ENCODE data around the gene ECEL1.
"Not testable (repeated sequence)": the region's sequence is repeated elsewhere in the genome, so short reads cannot be mapped to it uniquely, and the experiment has no call there.

Gene ECEL1, protein sequence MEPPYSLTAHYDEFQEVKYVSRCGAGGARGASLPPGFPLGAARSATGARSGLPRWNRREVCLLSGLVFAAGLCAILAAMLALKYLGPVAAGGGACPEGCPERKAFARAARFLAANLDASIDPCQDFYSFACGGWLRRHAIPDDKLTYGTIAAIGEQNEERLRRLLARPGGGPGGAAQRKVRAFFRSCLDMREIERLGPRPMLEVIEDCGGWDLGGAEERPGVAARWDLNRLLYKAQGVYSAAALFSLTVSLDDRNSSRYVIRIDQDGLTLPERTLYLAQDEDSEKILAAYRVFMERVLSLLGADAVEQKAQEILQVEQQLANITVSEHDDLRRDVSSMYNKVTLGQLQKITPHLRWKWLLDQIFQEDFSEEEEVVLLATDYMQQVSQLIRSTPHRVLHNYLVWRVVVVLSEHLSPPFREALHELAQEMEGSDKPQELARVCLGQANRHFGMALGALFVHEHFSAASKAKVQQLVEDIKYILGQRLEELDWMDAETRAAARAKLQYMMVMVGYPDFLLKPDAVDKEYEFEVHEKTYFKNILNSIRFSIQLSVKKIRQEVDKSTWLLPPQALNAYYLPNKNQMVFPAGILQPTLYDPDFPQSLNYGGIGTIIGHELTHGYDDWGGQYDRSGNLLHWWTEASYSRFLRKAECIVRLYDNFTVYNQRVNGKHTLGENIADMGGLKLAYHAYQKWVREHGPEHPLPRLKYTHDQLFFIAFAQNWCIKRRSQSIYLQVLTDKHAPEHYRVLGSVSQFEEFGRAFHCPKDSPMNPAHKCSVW

DNA sequence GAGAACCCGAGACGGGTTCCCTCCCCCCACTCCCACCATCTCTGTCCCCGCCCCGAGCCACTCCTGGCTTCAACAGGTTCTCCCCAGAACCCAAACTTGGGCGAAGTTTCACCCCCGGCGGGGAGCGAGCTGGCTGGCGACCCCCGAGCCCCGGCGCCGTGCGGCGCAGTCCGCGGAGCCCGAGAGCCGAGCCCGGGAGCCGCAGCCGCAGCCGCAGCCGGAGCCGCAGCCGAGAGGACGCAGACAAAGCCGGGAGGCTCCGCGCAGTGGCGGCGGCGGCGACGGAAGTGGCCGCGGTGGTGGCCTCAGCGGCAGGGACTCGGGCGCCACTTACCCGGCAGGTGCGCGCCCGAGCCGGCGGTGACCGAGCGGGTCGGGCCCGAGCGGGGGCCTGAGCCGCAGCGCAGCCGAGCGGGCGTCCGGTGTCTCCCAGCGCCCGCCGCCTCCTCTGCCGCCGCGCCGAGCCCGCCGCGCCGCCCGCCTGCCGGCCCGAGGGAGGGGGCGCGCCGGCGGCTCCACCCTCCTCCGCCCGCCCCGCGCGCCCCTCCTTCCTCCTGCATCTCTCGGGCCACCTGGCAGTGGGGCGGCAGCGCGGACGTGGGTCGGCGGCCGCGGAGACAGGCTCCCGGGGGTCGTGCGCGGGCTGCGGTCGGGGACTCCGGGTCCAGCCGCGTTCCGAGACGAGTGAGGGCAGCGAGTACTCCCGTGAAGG lies at the start of gene ECEL1:
Gene ECEL1, minus strand, starts transcription at position 450 of the 712 bp plus-strand sequence. CDS start 1,181 bp downstream, outside the sequence.
- Mint-ChIP-seq H3K4me1 (peaks cover 9% of the 10 kb centered on the region), H3K27ac (no peak within 1 kb of the TSS), H3K4me3 (peak within 1 kb of the TSS; percentile 11)

DNA sequence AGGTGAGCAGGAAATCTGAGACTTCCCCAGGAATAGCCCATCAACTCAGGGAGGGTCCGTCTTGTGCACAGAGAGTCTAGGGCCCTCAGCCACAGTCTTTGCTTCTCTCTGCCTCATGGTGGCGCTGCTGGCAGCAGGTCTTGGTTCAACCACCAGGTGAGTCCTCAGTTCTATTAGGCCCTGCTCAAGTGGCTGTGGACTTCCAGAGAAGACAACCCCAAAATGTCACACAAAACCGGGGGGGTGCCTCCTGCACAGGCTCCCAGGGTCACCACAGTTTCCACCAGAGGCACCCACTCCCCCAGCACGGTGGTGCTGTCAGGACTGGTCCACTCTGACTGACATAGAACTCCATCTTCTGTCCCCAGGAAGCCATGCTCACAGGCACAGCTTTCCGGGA lies 49.4 kb upstream of the ECEL1 start:
- Mint-ChIP-seq H3K27ac (no peak overlapping the region), H3K4me3 (no peak overlapping the region), H3K9me3 (no peaks in the 10 kb centered on the region), H3K36me3 (no peaks in the 10 kb centered on the region), H3K27me3 (peaks cover 5% of the 10 kb centered on the region), H3K4me1 (peaks cover 6% of the 10 kb centered on the region)

More for the DNA sequence above, at the start of gene ECEL1:
- Mint-ChIP-seq H3K36me3 (no peaks in the 10 kb centered on the region), H3K9me3 (no peaks in the 10 kb centered on the region), H3K27me3 (peaks cover 21% of the 10 kb centered on the region)

DNA sequence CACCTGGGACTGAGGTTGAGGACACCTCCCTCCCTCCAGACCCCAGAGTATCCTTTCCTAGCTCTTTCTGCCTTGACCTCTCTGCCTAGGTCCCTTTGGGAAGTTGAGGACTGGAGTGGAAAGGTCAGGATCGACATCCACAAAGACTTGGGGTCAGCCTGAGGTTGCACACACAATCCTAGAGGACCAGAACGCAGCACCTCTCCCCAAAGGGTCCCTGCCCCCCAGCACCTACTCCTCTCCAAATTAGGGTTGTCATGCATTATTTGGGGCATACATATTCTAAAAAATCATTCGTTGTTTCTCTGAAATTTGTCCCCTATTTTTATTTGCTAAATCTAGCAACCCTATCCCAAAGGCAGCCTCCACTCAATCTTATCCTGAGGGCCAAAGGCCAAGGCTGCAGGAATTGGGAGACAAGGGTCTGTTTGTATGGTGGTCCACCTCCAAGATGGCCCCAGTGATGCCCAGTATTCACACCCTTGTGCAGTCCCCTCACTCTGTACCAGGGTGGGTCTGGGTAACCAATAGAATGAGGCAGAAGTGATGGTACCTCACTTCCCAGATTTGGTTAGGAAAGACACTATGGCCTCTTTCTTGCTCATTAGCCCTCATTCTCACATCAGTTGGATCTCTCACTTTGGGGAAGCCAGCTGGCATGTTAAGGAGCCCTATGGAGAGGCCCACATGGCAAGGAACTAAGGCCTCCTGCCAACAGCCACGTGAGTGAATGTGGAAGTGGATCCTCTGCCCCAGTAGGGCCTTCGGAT lies 48.3 kb upstream of the ECEL1 start:
- Mint-ChIP-seq H3K4me1 (peaks cover 5% of the 10 kb centered on the region), H3K27me3 (peaks cover 5% of the 10 kb centered on the region), H3K4me3 (no peak overlapping the region), H3K9me3 (no peaks in the 10 kb centered on the region), H3K27ac (no peak overlapping the region), H3K36me3 (no peaks in the 10 kb centered on the region)

DNA sequence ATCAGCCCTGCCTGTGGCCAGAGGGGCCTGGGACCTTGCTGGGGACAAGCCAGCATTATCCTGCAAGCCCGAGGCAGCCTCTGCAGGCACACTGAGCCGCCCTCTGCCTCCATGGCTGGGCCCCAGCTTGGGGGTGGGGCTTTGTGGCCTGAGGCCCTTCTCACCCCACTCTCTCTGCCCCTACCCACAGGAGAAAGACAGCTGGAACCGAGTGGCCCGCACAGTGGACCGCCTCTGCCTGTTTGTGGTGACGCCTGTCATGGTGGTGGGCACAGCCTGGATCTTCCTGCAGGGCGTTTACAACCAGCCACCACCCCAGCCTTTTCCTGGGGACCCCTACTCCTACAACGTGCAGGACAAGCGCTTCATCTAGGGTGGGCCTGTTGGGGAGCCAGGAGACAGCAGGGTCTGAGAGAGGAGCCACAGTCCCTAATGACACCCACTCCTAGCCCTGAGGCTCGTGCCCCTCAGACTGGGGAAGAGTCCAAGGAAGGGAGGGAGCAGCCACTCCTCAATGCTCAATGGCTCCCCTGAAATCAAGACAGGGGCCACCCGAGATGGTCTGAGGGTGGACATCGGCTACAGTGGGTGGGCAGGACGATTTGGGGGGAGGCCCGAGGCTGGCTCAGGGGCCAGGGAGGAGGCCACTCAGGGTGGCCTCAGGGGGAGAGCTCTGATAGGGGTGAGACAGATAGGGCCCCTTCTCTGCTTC lies 47.5 kb upstream of the ECEL1 start:
- H3K36me3 Mint-ChIP-seq: no peaks in the 10 kb centered on the region
- no peaks in the 10 kb centered on the region for H3K9me3 Mint-ChIP-seq
- H3K27ac Mint-ChIP-seq: no peak overlapping the region
- peaks cover 5% of the 10 kb centered on the region for H3K27me3 Mint-ChIP-seq
- H3K4me3 Mint-ChIP-seq: no peak overlapping the region
- peaks cover 5% of the 10 kb centered on the region for H3K4me1 Mint-ChIP-seq

DNA sequence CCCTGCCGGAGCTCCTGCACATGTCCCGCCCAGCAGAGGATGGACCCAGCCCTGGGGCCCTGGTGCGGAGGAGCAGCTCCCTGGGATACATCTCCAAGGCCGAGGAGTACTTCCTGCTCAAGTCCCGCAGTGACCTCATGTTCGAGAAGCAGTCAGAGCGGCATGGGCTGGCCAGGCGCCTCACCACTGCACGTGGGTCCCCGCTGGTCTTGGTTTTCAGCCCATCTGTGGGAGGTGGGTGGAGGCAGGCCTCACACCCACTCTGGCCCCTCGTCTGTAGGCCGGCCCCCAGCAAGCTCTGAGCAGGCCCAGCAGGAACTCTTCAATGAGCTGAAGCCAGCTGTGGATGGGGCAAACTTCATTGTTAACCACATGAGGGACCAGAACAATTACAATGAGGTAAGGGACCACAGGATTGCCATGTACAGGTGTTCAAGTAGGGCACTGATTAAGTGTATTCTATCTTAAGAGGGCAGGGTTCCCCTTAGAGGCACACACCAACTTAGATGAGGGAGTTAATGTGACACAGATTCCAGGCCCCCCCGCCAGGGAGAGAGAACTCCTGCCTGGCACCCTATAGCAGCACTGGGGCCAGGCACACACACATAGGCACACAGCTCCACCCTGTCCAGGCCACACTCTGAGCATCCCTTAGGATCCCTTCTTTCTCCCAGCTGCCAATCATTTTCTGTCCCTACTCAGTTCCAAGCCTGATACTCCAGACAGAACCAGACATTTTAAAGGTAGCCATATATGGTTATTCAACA lies 46.5 kb upstream of the ECEL1 start:
- H3K9me3 Mint-ChIP-seq: no peaks in the 10 kb centered on the region
- no peak overlapping the region for H3K4me3 Mint-ChIP-seq
- peaks cover 8% of the 10 kb centered on the region for H3K4me1 Mint-ChIP-seq
- H3K27me3 Mint-ChIP-seq: peaks cover 5% of the 10 kb centered on the region
- H3K36me3 Mint-ChIP-seq: no peaks in the 10 kb centered on the region
- no peak overlapping the region for H3K27ac Mint-ChIP-seq

DNA sequence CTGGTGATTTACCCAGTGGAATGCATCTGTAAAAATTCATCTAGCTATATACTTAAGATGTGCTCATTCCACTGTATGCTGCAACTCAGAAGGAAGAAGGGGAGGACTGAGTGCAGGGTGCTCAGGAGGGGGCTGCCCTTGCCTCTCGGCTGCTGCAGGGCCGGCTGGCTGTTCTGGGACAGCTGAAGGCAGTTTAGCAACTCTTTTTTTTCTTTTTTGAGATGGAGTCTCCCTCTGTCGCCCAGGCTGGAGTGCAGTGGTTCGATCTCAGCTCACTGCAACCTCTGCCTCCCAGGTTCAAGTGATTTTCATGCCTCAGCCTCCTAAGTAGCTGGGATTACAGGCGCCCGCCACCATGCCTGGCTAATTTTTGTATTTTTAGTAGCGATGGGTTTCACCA lies 45.2 kb upstream of the ECEL1 start:
- H3K4me3 Mint-ChIP-seq, H3K27ac Mint-ChIP-seq, H3K9me3 Mint-ChIP-seq, H3K36me3 Mint-ChIP-seq: not testable (repeated sequence)
- peaks cover 16% of the 10 kb centered on the region for H3K4me1 Mint-ChIP-seq
- H3K27me3 Mint-ChIP-seq: peaks cover 13% of the 10 kb centered on the region

DNA sequence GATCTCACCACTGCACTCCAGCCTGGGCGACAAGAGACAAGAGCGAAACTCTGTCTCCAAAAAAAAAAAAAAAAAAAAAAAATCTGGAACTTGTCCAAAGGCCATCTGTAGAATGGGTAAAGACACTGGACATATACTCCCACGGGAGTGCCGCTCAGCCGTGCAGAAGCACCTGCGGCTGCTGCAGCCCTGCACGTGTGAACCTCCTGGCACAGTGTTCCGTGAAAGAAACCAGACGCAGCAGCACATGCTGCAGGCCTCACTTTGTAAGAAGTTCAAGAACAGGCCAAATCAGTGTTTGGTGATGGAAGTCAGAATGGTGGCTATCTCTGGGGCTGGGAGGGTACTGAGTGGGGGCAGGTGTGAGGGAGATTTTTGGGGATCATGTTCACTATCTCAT lies 44.8 kb upstream of the ECEL1 start:
- H3K27ac Mint-ChIP-seq: no peak overlapping the region
- no peaks in the 10 kb centered on the region for H3K9me3 Mint-ChIP-seq
- H3K4me1 Mint-ChIP-seq: peaks cover 17% of the 10 kb centered on the region
- no peak overlapping the region for H3K4me3 Mint-ChIP-seq
- H3K36me3 Mint-ChIP-seq: no peaks in the 10 kb centered on the region
- peaks cover 14% of the 10 kb centered on the region for H3K27me3 Mint-ChIP-seq

DNA sequence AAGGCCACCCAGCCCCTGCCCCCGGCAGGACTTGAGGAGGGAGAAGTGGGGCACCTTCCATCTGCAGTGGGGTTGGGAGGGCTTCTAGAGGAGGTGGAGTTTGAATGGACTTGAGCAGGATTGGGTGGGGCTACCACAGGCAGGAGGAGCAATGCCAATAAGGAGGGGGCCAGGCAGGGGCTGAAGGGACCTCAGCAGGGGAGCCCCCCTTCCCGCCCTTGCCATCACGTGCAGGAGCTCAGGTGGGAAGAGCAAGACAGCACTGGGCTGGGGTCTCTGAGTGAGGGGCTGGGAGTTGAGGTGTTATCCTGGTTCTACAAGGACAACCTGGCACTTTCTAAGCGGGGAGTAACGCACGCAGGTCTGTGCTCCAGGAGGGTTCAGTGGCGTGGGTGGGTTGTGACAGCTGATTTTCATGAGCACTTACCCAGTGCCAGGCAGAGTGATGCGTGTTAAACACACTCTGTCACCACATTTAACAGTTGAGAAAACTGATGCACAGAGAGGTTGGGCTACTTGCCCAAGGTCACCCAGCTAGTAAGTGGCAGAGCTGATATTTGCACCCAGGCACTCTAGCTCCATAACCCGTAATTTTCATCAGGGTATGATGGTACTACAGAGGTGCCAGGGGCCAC lies 43.1 kb upstream of the ECEL1 start:
- no peaks in the 10 kb centered on the region for H3K36me3 Mint-ChIP-seq
- H3K4me3 Mint-ChIP-seq: no peak overlapping the region
- H3K9me3 Mint-ChIP-seq: no peaks in the 10 kb centered on the region
- peaks cover 17% of the 10 kb centered on the region for H3K4me1 Mint-ChIP-seq
- H3K27me3 Mint-ChIP-seq: peaks cover 10% of the 10 kb centered on the region
- no peak overlapping the region for H3K27ac Mint-ChIP-seq

DNA sequence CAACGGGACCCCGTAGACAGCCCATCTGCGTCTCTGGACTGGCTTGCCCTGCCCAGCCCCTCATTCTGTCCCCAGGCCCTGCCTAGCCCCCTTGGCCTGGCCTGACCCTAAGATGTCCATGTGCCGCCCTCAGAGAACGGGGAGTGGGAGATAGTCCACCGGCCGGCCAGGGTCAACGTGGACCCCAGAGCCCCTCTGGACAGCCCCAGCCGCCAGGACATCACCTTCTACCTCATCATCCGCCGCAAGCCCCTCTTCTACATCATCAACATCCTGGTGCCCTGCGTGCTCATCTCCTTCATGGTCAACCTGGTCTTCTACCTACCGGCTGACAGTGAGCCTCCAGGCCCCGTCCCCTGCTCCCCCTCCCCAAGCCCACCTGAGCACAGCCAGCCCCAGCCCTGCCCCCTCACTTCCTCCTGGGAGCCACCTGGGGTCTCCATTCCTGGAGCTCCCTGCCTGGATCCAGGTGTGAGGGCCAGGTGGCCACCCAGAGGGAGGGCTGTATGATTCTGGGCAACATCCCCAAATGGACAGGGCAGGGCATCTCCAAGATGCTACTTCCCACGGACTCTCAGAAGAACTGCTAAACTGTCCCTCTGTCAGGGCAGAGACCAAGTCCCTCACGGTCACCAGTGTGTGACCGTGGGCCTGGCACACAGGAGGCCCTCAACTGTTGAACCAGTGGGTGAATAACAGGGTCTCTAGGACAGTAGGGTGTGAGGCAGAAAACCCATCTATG lies 42.3 kb upstream of the ECEL1 start:
- Mint-ChIP-seq H3K27me3 (peaks cover 10% of the 10 kb centered on the region), H3K27ac (no peak overlapping the region), H3K4me1 (peaks cover 17% of the 10 kb centered on the region), H3K9me3 (no peaks in the 10 kb centered on the region), H3K36me3 (no peaks in the 10 kb centered on the region), H3K4me3 (no peak overlapping the region)

DNA sequence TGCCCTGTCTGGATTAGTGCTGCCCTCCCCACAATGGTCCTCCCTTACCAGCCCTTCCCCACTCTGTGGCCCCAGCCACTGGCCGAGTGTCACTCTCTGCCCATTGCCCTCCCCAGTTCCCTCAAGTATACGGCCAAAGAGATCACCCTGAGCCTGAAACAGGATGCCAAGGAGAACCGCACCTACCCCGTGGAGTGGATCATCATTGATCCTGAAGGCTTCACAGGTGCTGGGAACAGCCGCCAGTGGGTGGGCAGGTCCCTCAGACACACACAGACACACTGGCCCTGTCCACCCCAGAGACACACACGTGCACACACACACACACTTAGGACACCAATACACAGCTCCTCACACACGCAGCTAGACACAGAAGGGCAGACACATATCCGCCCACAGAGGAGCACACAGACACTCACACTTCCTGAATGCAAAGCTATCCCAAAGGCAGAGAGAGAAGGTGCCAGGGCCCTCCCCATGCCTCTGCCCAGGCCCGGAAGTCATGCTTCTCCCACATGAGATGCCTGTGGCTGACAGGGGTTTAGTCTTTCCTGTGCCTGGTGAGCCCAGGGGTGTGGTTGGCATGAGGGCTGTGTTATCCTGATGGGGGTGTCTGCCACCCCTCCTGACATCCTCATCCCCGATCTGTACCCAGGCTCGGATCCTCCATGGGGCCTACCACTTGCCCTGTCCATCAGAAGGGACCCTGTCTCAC lies 41.3 kb upstream of the ECEL1 start:
- no peak overlapping the region for H3K27ac Mint-ChIP-seq
- peaks cover 16% of the 10 kb centered on the region for H3K27me3 Mint-ChIP-seq
- no peaks in the 10 kb centered on the region for H3K36me3 Mint-ChIP-seq
- no peak overlapping the region for H3K4me3 Mint-ChIP-seq
- peaks cover 20% of the 10 kb centered on the region for H3K4me1 Mint-ChIP-seq
- H3K9me3 Mint-ChIP-seq: no peaks in the 10 kb centered on the region

DNA sequence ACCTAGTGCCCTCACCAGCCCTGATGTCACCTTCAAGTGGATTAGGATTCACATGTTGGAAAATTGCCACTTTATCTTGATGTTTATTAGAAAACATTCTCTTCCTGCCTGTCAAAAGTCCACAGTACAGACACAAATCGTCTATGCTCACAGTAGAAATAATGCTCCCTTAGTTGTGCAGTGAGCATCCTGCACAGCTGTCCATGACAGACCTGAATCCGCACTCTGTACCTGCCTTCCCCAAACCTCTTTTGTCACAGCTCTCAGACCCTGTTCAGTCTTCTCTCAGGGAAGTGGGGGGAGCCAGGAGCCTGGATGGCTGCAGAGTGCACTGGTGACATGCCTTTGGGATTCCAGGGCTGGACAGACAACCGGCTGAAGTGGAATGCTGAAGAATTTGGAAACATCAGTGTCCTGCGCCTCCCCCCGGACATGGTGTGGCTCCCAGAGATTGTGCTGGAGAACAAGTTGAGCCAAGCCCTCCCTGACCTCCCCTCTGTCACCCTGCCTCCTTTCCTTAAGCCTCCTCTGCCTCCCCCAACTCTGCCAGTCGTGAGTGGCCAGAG lies 40.4 kb upstream of the ECEL1 start:
- Mint-ChIP-seq H3K4me1 (peaks cover 24% of the 10 kb centered on the region), H3K27ac (no peak overlapping the region), H3K36me3 (no peaks in the 10 kb centered on the region), H3K27me3 (peaks cover 18% of the 10 kb centered on the region), H3K4me3 (no peak overlapping the region), H3K9me3 (no peaks in the 10 kb centered on the region)

DNA sequence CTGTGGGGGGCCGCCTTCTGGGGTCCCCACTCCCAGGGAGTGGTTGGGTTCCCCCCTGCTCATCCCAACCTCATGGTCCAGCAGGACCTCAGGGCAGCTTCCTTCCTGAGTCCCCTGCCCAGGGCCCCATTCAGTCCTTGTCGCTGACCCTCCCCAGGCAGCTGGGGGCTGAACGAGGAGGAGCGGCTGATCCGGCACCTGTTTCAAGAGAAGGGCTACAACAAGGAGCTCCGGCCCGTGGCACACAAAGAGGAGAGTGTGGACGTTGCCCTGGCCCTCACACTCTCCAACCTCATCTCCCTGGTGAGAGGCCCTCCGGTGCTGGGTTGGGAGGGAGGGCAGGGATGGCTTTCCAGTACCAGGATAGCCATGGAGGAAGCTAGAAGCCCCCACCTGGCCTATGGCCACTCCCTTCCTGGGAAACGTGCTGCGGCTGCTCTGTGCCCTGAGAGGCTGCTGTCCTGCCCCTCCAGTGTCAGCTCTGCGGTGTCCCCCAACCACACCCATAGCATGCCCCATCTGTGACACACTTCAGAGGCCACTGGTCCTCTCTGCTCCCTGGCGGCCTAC lies 38.8 kb upstream of the ECEL1 start:
- Mint-ChIP-seq H3K9me3 (no peaks in the 10 kb centered on the region), H3K4me1 (peaks cover 28% of the 10 kb centered on the region), H3K27ac (no peak overlapping the region), H3K4me3 (no peak overlapping the region), H3K27me3 (peaks cover 17% of the 10 kb centered on the region), H3K36me3 (no peaks in the 10 kb centered on the region)

All from activated naive CD4-positive, alpha-beta T cell treated with anti-CD3 and anti-CD28 coated beads, Interleukin-2, amount 50 U/mL, for 24 hours (primary cell).